Measurements from ENCODE around the gene SPTBN1. TPM values are rescaled to one million over a fixed set of nuclear protein-coding genes. Genes with fewer than 3 reads are reported as not detected.

Gene SPTBN1
- total RNA-seq, 1 donor from 2014 or later: 53.8 TPM

DNA sequence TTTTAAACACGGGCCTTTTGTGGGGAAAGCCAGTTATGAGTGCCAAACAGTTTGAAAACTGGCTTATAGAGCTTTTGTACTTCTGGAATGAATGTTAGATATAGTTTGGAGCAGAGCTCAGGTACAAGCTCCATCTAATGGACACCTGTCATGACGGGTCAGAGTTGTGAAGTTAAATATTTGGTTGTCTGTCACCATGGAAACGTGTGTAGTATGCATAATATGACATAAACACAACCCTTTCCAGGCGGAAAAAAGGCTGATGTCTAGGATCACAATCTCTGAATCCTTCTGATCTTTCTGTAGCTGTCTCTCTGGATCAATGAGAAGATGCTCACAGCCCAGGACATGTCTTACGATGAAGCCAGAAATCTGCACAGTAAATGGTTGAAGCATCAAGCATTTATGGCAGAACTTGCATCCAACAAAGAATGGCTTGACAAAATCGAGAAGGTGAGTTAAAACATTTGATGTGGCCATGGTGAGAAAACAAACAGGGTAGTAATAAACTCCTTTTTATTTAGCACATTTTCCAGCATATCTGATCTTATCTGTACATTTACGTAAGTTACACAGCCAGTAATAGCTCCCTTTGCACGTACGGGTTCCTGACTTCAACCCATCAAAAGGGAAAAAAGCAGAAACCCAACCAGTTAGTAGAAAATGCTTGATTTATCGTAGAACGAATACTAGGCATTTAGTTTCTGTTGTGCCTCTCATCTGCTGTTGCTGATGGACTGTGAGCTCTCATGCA is 186.7 kb downstream of the SPTBN1 start:
- Mint-ChIP-seq H3K27ac (peak overlapping the region; percentile 17), H3K4me1 (peaks cover 9% of the 10 kb centered on the region), H3K27me3 (no peaks in the 10 kb centered on the region), H3K9me3 (no peaks in the 10 kb centered on the region), H3K36me3 (ENCODE audit: low read depth) (peaks cover 71% of the 10 kb centered on the region), H3K4me3 (no peak overlapping the region)
- intact Hi-C loops (cut with micrococcal nuclease): loop anchor here (5.0 kb wide), 1 partner anchor 41 kb away; no protein-coding TSS in a partner anchor
- DNase-seq: no peak

DNA sequence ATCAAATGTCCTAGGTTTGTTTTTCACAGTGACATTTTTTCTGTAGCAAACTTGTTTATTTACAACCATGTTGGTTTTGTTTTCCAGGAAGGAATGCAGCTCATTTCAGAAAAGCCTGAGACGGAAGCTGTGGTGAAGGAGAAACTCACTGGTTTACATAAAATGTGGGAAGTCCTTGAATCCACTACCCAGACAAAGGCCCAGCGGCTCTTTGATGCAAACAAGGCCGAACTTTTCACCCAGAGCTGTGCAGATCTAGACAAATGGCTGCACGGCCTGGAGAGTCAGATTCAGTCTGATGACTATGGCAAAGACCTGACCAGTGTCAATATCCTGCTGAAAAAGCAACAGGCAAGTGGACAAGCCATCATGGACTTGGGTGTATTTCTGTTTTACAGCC is 188.1 kb downstream of the SPTBN1 start:
- H3K27ac Mint-ChIP-seq: no peak overlapping the region
- H3K9me3 Mint-ChIP-seq: no peaks in the 10 kb centered on the region
- no peaks in the 10 kb centered on the region for H3K27me3 Mint-ChIP-seq
- DNase-seq: no peak
- no peak overlapping the region for H3K4me3 Mint-ChIP-seq
- peaks cover 9% of the 10 kb centered on the region for H3K4me1 Mint-ChIP-seq
- H3K36me3 Mint-ChIP-seq (ENCODE audit: low read depth): peaks cover 73% of the 10 kb centered on the region
- intact Hi-C loops (cut with micrococcal nuclease): loop anchor here (5.0 kb wide), 1 partner anchor 42 kb away; no protein-coding TSS in a partner anchor

DNA sequence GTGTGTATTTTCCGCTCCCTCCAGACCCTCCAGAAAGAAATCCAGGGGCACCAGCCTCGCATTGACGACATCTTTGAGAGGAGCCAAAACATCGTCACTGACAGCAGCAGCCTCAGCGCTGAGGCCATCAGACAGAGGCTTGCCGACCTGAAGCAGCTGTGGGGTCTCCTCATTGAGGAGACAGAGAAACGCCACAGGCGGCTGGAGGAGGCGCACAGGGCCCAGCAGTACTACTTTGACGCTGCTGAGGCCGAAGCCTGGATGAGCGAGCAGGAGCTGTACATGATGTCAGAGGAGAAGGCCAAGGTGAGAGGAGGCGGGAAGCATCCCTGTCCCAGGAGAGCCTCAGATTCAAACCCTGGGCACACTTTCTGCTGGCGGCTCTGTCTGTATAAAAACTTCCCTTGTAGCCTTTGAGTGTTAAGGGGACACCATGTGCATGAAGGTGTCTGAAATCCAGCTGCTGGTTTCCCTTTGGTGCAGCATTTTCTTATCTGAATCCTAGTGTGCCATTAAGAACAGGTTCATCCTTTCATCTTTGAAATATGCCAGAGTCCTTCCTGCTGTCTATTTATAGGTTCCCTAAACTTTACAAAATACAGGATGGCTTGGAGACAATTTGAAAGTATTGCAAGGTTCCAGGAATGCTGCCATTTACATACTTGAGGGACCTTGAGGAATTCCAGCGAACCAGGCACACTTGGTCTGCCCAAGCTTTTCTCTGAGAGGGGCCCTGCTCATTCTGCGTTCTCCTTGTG is 190.2 kb downstream of the SPTBN1 start:
- intact Hi-C loops (cut with micrococcal nuclease): no loop called here
- DNase-seq: no peak
- H3K36me3 Mint-ChIP-seq (ENCODE audit: low read depth): peaks cover 82% of the 10 kb centered on the region
- H3K9me3 Mint-ChIP-seq: no peaks in the 10 kb centered on the region
- H3K4me3 Mint-ChIP-seq: no peak overlapping the region
- no peaks in the 10 kb centered on the region for H3K27me3 Mint-ChIP-seq
- no peak overlapping the region for H3K27ac Mint-ChIP-seq
- peaks cover 6% of the 10 kb centered on the region for H3K4me1 Mint-ChIP-seq

DNA sequence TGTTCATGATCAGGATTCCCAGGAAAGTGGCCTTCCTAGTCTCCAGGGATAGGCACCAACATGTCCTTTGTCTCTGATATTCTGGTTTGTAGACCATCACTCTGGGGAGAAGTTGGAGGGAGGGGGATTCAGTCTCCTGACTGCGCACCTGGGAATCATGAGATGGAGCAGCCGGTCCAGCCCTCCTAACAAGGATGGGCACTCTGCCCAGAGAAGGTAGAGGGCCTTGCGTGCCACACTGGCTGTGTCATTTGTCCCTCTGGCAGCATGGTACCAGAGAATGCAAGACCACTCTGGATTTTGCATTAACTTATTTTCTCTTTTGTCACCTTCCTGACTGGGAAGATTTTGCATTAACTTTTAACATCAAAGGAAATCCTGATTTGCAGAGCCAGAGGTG is 192.1 kb downstream of the SPTBN1 start:
- Mint-ChIP-seq H3K4me3 (no peak overlapping the region), H3K36me3 (ENCODE audit: low read depth) (peaks cover 83% of the 10 kb centered on the region), H3K27me3 (no peaks in the 10 kb centered on the region), H3K27ac (no peak overlapping the region), H3K9me3 (no peaks in the 10 kb centered on the region), H3K4me1 (peaks cover 8% of the 10 kb centered on the region)
- intact Hi-C loops (cut with micrococcal nuclease): no loop called here
- no peak for DNase-seq

DNA sequence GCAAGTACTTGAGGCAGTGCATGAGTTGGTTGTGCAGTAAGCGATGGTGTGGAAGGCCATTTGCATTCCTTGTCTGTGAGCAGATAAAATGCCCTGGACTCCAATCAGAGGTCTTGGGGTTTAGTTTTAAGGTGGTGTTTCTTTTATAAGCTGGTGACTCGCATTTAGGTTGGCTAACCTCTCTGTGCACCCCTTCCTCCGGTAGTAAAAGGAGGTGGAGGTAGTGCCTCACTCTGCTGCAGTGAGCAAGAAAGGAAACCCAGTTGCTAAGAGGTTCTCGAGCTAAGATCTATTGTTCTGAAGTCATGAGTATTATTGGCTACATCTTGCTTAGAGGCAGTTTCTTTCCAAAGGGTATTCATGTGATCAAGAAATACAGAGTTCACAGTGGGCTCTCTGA is 193.1 kb downstream of the SPTBN1 start:
- Mint-ChIP-seq H3K4me1 (peaks cover 8% of the 10 kb centered on the region), H3K9me3 (no peaks in the 10 kb centered on the region), H3K27ac (no peak overlapping the region), H3K27me3 (no peaks in the 10 kb centered on the region), H3K36me3 (ENCODE audit: low read depth) (peaks cover 87% of the 10 kb centered on the region), H3K4me3 (no peak overlapping the region)
- no peak for DNase-seq
- intact Hi-C loops (cut with micrococcal nuclease): no loop called here

DNA sequence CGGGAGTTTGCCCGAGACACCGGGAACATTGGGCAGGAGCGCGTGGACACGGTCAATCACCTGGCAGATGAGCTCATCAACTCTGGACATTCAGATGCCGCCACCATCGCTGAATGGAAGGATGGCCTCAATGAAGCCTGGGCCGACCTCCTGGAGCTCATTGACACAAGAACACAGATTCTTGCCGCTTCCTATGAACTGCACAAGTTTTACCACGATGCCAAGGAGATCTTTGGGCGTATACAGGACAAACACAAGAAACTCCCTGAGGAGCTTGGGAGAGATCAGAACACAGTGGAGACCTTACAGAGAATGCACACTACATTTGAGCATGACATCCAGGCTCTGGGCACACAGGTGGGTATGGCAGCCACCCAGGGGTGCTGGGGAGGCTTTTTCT is 193.5 kb downstream of the SPTBN1 start:
- H3K4me1 Mint-ChIP-seq: peaks cover 8% of the 10 kb centered on the region
- peaks cover 86% of the 10 kb centered on the region for H3K36me3 Mint-ChIP-seq (ENCODE audit: low read depth)
- no peak overlapping the region for H3K27ac Mint-ChIP-seq
- no peaks in the 10 kb centered on the region for H3K27me3 Mint-ChIP-seq
- DNase-seq: no peak
- no peaks in the 10 kb centered on the region for H3K9me3 Mint-ChIP-seq
- H3K4me3 Mint-ChIP-seq: no peak overlapping the region
- intact Hi-C loops (cut with micrococcal nuclease): loop anchor here (10.0 kb wide), 1 partner anchor 525 kb away; no protein-coding TSS in a partner anchor

DNA sequence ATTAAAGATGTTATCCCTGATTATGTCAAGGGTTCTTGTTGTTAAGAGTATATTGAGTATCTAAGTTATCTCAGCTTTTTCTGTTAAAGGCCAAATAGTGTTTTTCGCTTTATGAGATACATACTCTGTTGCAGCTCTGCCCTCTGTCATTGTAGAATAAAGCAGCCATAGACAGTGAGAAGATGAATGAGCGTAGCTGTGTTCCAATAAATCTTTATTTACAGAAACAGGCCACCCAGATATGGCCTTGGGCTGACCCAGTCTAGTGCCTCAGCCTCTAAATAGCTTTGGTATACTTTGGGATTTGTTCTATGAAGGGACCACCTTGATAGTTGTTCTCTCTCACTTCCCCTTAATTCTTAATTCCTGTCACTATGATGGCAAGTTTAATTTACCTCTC is 194.5 kb downstream of the SPTBN1 start:
- H3K9me3 Mint-ChIP-seq: no peaks in the 10 kb centered on the region
- H3K36me3 Mint-ChIP-seq (ENCODE audit: low read depth): peaks cover 87% of the 10 kb centered on the region
- peaks cover 8% of the 10 kb centered on the region for H3K4me1 Mint-ChIP-seq
- H3K27ac Mint-ChIP-seq: no peak overlapping the region
- no peaks in the 10 kb centered on the region for H3K27me3 Mint-ChIP-seq
- DNase-seq: no peak
- no peak overlapping the region for H3K4me3 Mint-ChIP-seq
- intact Hi-C loops (cut with micrococcal nuclease): loop anchor here (10.0 kb wide), 1 partner anchor 524 kb away; no protein-coding TSS in a partner anchor

DNA sequence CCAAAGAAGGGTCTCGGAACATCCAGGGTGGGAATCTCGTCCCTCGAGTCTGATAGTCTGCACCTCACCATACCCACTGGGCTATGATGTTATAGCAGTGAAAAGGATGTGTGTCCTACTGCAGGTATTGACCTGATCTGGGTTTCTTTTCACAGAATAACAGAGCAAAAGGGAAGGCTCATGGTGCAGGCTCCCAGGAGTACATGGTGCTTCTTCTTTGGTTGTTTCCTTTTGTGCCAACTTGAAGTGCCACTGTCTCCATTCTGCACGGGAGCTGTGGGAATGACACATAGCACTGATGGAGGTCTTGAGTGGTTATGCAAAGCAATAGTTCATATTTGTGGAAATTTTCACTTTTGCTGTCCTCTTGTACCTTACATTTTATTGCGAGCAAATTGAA is 195.2 kb downstream of the SPTBN1 start:
- no peaks in the 10 kb centered on the region for H3K27me3 Mint-ChIP-seq
- no peak overlapping the region for H3K27ac Mint-ChIP-seq
- no peak for DNase-seq
- no peak overlapping the region for H3K4me3 Mint-ChIP-seq
- intact Hi-C loops (cut with micrococcal nuclease): loop anchor here (10.0 kb wide), 1 partner anchor 524 kb away; no protein-coding TSS in a partner anchor
- peaks cover 87% of the 10 kb centered on the region for H3K36me3 Mint-ChIP-seq (ENCODE audit: low read depth)
- peaks cover 8% of the 10 kb centered on the region for H3K4me1 Mint-ChIP-seq
- H3K9me3 Mint-ChIP-seq: no peaks in the 10 kb centered on the region

DNA sequence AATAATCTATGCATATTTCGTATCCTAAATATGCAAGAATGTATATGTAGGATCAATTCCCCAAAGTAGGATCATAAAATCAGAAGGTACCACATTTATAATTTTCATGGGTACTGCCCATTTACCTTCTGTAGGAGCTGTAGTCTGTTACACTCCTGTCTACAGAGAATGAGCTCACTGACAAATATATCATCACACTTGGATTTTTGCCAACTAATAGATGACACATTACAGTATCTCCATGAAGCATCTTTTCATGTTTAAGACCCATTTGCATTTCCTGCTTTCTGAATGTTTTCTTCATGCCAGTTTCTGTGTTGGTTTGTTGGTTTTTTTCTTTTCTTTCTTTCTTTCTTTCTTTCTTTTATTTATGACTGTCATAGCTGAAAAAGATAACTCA is 196.4 kb downstream of the SPTBN1 start:
- Mint-ChIP-seq H3K27ac (no peak overlapping the region), H3K27me3 (no peaks in the 10 kb centered on the region), H3K36me3 (ENCODE audit: low read depth) (peaks cover 82% of the 10 kb centered on the region), H3K4me3 (no peak overlapping the region), H3K9me3 (no peaks in the 10 kb centered on the region), H3K4me1 (peaks cover 11% of the 10 kb centered on the region)
- intact Hi-C loops (cut with micrococcal nuclease): loop anchor here (10.0 kb wide), 1 partner anchor 522 kb away; no protein-coding TSS in a partner anchor
- DNase-seq: no peak

DNA sequence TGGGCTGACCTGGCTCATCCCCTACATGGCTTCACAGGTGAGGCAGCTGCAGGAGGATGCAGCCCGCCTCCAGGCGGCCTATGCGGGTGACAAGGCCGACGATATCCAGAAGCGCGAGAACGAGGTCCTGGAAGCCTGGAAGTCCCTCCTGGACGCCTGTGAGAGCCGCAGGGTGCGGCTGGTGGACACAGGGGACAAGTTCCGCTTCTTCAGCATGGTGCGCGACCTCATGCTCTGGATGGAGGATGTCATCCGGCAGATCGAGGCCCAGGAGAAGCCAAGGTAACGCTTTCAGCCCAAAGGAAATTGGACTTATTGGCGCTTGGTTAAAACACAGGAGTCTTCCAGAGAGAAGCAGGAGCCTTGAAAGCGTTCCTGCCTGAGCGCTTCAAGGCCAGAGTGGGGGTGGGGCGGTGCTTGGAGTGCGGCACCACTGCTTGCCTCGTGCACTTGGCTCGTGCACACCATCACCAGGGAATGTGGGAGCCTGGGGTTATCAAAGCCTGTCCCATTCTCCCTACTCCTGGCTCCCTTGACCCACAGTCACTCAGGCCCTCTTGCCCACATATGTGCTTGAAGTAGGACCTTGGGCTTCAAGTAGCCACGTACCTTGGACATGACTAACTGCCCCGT is 197.6 kb downstream of the SPTBN1 start:
- Mint-ChIP-seq H3K4me3 (no peak overlapping the region), H3K9me3 (no peaks in the 10 kb centered on the region), H3K4me1 (peaks cover 22% of the 10 kb centered on the region), H3K27me3 (no peaks in the 10 kb centered on the region), H3K27ac (no peak overlapping the region), H3K36me3 (ENCODE audit: low read depth) (peaks cover 83% of the 10 kb centered on the region)
- DNase-seq: no peak
- intact Hi-C loops (cut with micrococcal nuclease): loop anchor here (10.0 kb wide), 1 partner anchor 521 kb away; no protein-coding TSS in a partner anchor

DNA sequence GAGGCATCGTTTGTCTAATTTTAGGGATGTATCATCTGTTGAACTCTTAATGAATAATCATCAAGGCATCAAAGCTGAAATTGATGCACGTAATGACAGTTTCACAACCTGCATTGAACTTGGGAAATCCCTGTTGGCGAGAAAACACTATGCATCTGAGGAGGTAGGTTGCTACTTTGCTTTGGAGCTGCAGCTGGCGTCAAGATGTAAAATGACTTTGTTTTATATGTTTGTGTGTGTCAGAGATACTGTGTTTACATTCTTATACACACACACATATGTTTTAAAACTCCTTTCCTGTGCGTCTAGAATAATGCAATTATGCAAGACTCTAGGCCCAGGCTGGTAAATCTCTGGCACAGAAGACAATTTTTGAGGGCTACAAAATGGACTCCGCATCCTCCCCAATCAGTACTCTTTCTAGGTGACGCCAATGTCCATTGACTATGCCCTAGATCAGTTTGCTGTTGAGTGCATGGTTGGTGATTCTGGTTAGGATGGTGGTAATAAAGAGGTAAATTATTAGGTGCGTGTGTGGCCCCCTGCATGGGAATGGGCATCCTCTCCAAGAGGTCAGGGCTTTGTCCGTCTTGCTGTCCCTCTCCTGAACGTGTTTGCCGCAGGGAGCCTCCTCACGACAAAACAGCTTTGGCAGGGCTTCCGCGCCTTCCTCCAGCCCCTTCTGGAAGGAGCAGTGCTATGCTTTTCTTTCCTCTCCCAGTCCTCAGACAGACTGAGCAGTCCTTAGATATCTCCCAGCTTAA is 199.1 kb downstream of the SPTBN1 start:
- no peak for DNase-seq
- H3K27me3 Mint-ChIP-seq: no peaks in the 10 kb centered on the region
- intact Hi-C loops (cut with micrococcal nuclease): loop anchor here (5.0 to 10.0 kb wide), 2 partner anchors 98 to 520 kb away; no protein-coding TSS in a partner anchor
- H3K9me3 Mint-ChIP-seq: no peaks in the 10 kb centered on the region
- peaks cover 22% of the 10 kb centered on the region for H3K4me1 Mint-ChIP-seq
- H3K4me3 Mint-ChIP-seq: no peak overlapping the region
- no peak overlapping the region for H3K27ac Mint-ChIP-seq
- peaks cover 80% of the 10 kb centered on the region for H3K36me3 Mint-ChIP-seq (ENCODE audit: low read depth)

DNA sequence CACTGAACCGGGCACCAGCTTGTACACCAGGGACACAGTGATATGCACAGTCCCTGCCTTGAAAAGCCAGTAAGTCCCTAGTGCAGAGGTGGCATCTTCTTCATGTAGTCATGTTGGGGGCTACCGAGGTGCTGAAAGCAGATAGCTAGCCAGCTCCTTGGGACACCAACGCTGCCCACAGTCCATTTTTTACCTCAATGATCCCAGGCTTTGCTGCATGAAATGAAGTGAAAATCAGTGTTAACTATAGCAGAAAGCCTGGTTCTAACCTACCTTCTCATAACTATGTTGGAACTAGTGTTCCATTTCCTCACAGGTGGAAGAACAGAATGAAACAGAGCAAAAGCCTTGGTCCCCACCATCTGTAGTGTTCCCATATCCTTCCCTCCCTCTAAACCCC is 200.7 kb downstream of the SPTBN1 start:
- Mint-ChIP-seq H3K27me3 (no peaks in the 10 kb centered on the region), H3K4me1 (peaks cover 22% of the 10 kb centered on the region), H3K9me3 (no peaks in the 10 kb centered on the region), H3K36me3 (ENCODE audit: low read depth) (peaks cover 80% of the 10 kb centered on the region), H3K27ac (no peak overlapping the region), H3K4me3 (no peak overlapping the region)
- no peak for DNase-seq
- intact Hi-C loops (cut with micrococcal nuclease): loop anchor here (1.0 to 10.0 kb wide), 4 partner anchors 47 to 518 kb away; no protein-coding TSS in a partner anchor

DNA sequence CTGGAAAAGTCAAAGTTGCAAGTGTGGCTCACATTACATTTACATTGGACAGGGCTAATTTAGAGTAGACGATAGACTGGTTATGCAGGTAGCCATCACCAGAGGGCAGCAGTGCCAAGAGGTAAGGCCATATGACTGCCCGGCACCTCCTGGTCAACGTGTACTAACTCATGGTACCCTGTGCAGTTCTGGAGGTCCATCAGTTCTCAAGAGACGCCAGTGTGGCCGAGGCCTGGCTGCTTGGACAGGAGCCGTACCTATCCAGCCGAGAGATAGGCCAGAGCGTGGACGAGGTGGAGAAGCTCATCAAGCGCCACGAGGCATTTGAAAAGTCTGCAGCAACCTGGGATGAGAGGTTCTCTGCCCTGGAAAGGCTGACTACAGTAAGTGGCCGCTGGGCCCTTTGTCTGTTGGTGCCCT is 201.5 kb downstream of the SPTBN1 start:
- Mint-ChIP-seq H3K9me3 (no peaks in the 10 kb centered on the region), H3K36me3 (ENCODE audit: low read depth) (peaks cover 81% of the 10 kb centered on the region), H3K27ac (peak overlapping the region; percentile 76), H3K27me3 (no peaks in the 10 kb centered on the region), H3K4me1 (peaks cover 19% of the 10 kb centered on the region), H3K4me3 (no peak overlapping the region)
- intact Hi-C loops (cut with micrococcal nuclease): loop anchor here (1.0 to 10.0 kb wide), 5 partner anchors 23 to 517 kb away; no protein-coding TSS in a partner anchor
- DNase-seq: peak; percentile 78

Data from activated CD4-positive, alpha-beta T cell treated with anti-CD3 and anti-CD28 coated beads, Interleukin-2, amount 10 ng/mL, durations not matched to agents 24 days and 14 days (primary cell).